ENCODE data around the gene ITPR1.

The ITPR1 gene

DNA sequence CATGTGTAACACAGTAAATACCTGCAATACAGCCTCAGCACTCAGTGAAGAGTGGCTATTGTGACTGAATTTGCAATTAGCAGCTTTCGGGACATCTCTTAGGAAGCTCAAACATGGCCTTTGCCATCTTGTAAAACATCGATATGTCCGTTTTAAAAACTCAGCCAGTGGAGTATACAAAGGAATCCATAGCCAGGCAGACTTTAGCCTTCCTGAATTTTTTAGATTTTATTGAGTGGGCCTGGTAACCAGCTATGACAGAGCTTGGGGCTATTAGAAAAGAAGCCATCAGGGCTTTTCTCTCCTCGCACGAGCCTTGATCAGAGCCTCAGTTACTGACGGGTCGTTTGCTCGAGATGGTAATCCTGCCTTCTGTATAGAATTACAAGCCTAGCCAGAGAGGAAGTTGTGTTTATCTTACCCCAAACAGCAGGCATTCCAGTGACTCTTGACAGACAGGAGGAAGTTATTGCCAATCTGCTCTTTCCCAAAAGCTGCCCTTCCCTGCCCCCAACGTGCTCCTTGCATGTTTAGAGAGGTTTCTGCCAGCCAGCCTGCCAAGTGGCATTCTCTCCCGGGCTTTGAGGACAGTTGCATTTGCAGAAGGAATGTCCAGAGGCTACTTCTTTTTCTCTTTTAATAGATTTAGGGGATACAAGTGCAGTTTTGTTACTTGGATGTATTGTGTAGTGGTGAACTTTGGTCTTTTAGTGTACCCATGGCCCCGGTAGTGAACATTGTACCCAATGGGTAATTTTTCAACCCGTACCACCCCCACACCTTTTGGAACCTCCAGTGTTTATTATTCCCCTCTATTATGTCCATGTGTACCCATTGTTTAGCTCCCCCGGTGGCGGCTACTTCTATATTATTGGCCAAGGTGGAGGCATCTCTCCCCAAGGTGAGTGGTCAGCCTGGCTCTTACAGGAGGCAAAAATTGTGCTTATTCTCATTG is 40.6 kb downstream of the ITPR1 start:
- DNase-seq (ENCODE audit: low read depth) = peak; percentile 2

DNA sequence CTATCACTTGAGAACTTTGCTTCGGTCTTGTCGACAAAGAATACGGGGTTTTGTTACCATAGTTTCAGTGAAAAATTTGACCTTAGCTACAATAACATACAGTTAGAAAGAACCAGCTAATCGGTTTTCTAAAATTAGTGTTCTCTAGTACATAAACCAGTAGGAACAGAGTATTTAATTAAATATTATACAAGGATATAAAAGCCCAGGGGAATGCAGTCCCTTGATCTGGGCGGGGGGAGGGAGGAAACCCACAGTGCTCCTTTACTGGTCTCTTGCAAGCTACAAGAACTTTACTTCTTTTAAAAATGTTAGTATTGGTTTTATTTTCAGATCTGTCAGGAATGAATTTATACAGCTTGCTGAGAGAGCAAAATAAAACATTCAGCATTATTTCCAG is 41.8 kb downstream of the ITPR1 start:
- no peak for DNase-seq (ENCODE audit: low read depth)

DNA sequence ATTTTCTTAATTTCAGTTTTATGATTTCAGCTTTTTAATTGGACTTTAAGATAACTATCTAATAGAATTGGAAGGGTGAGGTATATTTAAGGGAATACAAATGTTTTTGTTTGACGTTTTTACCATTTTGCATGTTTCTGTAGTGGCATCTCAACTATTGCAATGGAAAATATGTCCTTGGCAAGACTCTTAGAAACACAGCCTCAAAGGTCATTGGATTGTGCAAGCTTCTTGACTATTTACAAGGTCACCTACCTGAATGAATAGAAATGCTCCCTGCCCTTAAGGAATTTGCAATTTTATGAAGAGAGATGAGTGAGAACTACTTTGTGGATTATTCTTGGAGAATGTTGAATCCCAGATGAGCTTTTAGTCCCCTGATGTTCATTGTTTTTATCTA is 43.1 kb downstream of the ITPR1 start:
- no peak for DNase-seq (ENCODE audit: low read depth)

DNA sequence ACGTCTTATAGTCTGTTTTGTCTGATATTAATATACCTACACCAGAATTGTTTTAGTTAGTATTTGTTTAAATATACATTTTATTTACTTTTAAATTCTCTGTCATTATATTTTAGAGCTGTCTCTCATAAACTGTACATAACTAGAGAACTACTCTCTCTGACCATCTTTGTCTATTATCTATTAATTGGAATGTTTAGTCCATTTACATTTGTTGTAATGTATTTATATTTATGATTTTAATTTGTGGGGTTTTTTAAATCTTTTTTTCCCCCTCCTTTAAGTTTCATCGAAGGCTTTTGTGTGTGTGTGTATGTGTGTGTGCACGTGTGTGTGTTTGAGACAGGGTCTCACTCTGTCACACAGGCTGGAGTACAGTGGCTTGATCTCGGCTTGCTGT is 47.1 kb downstream of the ITPR1 start:
- no peak for DNase-seq (ENCODE audit: low read depth)

DNA sequence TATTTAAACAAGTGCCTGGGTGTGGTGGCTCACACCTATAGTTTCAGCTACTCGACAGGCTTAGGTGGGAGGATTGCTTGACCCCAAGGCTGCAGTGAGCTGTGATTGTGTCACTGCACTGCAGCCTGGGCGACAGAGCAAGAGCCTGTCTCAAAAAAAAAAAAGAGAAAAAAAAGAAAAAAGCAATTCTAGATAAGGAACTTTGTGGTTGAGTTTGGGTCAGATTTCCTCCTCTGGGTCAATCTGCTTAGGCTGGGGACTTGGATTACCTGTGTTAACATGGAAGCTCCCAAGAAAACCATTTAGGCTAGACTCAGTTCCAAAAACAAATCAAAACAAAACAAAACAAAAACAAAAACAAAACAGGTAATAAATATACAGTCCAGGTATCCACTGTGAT is 50.0 kb downstream of the ITPR1 start:
- no peak for DNase-seq (ENCODE audit: low read depth)

DNA sequence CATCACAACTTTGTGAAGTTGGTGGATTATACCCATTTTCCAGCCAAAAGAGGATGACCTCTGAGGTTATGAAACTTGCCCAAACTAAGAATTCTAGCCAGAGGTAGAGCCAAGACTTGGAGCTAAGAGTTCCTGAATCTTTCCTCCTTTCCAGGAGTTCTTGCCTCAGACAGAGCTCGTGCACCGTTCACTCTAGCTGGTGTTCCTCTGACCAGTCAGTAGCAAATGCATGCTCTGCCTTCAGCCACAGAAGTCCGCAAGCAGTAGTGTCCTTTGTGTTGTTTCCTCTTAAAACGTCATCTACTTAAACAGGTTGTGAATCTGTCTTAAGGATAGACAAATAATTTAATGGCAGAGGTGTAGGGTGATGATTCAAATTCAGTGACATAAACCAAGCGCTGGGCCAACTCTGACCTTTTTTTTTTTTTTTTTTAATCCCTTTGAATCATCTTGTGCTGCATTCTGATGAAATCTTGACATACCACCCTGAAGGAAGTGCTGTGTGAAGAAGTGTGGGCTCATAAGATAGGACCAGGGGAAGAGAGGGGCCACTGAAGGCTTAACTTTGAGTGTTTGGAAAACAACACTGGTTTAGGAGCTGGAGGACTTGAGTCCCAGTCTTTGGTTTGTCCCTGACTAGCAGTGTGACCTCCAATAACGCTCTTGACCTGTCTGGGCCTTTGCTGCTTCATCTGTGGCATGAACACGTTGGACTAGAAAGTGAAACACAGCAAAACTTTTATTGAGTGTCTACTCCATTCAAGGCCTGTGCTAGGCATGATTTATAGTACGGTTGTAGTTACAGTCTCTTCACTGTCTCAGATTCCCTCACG is 53.4 kb downstream of the ITPR1 start:
- no peak for DNase-seq (ENCODE audit: low read depth)

DNA sequence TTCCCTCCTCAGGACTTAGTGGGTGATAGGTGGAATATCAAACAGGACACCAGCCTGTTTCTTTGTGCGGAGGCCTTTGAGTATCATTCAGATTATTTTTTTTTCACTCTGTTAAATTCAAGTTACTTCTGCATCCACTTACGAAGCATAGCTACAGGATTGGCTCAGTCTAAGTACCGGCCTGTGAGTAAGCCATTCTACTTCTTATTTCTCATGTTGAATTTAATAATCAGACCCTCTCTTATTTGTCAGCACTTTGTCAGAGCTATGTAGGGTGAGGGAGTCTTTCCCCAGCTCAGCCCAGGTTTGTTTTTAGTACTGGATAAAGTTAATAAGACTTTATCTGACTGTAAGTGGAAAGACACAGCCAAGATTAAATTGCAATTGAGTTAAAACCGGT is 54.7 kb downstream of the ITPR1 start:
- no peak for DNase-seq (ENCODE audit: low read depth)

DNA sequence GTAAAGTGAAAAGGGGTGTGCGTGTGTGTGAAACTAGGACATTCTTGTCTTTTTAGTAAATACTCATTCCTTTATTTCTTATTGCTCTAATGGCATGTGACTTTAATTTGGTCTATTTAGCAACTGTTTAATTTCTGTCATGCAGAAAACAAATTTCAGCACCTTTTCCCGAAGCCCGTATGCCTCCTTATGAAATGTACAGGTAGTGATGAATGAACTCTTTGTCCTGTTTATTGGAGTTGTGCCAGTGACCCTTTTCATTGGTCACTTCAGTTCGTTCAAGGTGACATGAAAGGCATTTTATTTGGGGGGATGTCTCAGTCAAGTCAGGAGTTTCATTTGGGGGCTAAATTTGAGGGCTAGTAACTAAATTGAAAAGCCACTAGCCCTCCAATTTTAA is 55.2 kb downstream of the ITPR1 start:
- no peak for DNase-seq (ENCODE audit: low read depth)

DNA sequence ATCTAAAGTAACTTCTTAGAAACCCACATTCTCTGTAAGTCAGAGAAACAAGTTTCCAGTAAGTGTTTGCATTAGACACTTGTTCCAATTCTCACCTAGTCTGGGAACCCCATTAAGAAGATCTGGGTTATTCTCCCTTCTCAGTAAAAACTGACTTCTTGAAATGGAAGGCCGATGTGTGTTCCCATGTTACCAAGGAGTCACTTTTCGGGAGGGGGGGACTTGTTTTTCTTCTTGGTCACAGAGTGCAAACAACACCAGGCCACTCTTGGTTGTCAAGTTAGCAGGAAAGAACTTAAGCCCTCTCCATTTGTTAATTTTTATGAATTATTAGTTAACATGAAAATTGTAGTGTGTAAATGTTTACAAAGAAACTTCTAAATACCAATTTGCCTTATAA is 55.6 kb downstream of the ITPR1 start:
- no peak for DNase-seq (ENCODE audit: low read depth)

DNA sequence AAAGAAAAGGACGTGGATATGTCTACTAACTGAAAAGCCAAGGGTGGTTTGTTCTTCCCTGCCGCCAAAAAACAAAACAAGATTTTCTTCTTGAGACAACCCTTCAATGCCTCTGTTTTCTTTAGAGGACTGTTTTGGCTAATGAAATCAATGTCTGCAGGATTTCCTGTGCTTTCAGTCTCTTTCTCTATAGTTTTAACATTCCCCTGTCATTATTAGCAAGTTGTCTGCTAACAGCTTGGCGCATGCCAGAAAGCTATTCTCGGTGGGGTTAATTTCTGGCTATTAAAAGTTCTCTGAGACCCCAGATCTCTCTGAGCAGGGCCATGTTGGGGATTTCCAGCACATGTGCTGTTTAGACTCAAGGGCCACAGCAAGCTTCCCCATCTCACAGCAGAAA is 56.7 kb downstream of the ITPR1 start:
- DNase-seq (ENCODE audit: low read depth) = no peak

DNA sequence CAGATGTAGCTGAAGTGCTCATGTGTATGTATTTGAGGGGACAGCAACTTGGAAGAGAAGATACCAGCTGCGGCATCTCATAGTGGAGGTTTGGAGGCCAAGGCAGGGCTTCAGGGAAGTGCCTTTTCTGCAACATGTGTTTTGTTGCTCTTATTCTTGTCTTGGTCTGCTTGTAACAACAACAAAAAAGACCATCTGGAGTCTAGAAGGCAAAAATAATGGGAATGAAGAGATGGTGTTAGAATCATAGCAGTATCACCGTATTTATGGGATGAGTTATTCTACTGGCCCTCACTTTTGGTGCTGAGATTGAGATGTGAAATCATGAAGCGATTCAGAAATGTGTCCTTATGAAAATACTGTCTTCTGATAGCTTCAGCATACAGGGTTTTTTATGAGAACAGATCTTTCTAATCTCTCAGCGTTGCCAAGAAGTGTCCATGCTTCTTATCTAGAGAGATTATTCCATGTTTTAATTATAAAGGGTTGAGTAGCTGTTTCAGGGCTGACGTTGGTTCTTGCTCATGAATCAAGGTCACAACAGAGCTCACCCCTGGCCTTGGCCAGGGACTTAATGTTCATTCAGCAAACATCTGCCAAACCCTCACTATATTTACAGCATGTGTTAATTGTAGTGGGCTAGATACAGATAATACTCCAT is 58.0 kb downstream of the ITPR1 start:
- DNase-seq (ENCODE audit: low read depth) = no peak

DNA sequence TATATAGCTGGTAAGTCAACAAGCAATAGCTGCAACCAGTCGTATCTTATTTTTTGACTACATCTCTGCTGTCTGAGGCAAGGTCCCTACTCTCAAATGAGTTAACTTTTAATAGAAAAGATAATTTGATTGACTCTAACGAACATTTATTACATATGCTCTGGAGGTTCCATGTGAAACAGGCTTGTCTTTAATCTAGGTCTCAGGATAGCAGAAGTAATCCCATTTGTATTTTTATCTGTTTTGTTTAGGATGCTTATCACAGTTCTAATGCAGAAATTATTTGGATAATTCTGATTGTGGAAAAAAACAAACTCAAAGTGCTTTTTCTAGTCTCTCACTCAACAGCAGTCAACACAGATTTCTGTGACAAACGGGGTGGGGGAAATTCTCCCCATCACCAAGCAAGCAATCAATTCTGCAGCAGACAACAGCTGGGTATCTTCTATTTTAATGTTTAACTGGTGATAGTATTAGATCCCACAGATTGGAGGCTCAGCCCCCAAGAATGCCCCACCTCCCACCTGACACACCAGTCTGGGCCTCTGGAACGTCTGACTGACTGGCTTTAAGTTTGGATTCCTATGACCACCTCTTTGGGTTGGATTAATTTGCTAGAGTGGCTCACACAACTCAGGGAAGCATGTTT is 58.8 kb downstream of the ITPR1 start:
- DNase-seq (ENCODE audit: low read depth) = no peak

DNA sequence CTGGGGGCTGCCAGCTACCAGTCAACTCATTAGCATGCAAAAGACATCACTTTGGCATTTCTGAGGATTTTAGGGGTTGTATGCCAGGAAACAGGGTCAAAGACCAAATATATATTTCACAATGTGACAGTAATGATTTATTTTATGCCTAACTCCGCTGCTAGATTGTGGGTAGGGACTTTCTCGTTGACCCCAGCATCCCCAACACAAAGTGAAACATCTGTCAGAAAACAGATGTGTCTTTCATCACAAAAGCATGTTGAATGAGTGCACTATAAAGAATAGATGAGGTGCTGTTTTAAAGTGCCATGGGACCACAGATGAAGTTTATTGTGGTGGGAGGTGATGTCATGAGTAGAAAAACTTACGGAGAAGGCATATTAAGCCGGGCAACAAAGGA is 59.7 kb downstream of the ITPR1 start:
- DNase-seq (ENCODE audit: low read depth) = no peak

DNA sequence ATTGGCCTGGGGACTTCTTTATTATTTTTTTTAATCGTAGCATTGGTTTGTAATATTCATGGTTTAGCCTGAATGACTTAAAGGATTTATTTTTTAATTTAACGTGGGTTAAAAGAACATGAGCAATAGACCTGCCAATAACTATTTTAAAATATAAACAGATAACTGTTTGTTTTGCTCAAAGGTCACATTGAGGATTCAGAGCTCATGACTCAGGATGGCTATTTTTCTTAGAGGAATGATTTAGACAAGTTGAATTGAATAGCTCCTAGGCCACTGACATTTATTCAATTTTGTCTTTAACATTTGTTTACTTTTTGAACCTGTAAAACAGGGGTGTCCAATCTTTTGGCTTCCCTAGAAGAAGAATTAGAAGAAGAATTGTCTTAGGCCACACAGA is 68.5 kb downstream of the ITPR1 start:
- DNase-seq (ENCODE audit: low read depth) = no peak

DNA sequence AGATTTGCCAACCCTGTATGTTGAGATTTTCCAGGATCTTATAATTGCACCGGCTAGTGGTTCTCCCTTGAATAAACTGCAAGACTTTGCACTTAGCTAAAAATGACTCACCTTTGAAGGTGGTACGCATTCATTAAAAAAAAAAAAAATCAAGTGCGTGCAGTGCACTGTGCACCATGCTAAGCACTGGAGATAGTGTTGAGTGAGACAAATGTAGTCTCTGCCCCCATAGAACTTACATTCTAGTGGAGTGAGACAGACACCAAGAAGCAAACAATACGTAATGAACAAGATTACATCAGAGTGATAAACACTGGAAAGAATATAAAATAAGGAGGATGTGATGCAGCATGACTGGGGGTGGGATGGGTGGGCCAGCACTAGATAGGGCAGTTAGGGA is 69.4 kb downstream of the ITPR1 start:
- no peak for DNase-seq (ENCODE audit: low read depth)

DNA sequence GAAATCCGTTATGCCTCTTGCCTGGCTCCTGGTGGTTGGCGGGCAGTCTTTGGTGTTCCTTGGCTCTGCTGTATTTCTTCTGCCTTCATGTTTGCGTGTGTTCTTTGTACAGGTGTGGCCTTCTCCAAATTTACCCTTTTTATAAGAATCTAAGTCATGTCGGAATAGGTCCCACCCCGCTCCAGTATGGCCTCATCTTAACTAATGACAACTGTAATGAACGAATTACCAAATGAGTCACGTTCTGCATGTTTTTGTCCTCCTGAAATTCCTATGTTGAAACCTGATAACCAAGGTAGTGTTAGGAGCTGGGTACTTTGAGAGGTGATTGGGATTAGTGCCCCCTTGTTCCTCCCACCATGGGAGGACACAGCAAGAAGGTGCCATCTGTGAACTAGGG is 71.1 kb downstream of the ITPR1 start:
- DNase-seq (ENCODE audit: low read depth) = no peak

DNA sequence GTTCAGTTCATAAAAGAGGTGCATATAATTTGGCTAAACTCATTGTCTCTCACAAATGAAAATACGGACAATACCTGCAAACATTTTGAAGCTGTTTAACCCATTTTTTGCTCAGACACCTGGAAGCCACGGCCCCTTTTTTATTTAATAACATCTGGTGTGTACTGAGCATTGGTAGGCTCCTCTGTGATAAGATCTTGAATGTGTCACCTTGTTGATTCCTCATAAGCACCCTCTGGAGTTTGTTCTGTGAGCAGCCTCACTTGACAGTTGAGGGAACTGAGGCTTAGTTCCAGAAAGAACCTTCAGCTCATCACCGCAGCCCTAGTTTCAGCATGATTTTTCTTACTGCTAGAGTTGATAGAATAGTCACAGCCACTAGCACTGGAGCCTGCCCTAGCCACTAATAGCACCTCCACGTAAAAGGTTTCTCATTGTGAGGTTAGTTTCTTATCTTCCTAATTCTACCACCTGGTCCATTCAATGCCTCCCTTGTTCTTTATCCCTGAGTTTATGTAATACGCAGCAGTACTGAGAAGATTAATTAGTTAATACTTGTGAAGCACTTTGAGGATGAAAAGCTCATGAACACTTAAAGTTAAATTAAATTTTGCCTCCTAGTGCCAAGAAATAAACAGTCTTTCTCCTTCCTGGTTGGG is 71.9 kb downstream of the ITPR1 start:
- no peak for DNase-seq (ENCODE audit: low read depth)

DNA sequence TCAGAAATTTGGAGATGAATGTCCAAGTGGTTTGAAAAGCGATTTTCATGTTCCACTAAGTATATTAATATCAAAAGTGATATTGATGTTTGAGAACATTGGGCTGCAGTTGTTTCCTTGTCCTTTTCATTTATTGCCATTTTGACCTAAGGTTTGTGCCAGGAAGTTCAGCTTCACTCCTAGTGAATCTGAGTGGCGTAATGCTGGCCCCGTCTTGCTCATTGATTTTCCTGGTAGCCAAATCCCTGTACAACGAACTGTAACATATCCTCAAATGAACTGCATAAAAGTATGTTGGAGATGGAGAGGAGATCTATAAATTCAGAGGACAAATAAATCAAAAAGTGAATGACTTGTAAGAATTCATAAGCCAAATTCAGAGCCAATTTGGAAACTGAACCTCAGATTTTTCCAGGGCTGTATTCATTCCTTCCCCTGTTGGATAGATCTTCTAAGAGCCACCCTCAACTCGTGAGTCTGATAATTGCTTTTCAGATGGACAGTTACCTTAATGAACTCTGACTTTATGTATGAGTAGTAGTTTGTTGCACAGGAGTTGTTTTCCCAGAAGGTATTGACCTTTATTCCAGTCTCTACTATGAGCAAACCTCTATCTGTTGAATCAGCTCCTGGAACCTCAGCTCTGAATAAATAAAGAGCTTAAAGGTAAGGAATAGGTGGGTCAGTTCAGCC is 72.8 kb downstream of the ITPR1 start:
- no peak for DNase-seq (ENCODE audit: low read depth)

DNA sequence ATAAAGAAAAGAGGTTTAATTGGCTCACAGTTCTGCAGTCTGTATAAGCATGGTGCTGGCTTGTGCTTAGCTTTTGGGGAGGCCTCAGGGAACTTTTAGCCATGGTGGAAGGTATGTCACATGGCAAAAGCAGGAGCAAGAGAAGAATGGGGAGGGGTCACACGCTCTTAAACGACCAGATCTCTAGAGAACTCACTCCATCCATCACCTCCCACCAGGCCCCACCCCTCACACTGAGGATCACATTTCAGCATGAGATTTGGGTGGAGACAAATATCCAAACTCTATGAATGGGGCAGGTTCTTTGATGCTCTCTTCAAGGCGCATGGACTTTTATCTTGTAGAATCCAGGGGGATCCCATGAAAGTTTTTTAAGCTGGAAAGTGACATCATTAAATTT is 75.7 kb downstream of the ITPR1 start:
- no peak for DNase-seq (ENCODE audit: low read depth)

DNA sequence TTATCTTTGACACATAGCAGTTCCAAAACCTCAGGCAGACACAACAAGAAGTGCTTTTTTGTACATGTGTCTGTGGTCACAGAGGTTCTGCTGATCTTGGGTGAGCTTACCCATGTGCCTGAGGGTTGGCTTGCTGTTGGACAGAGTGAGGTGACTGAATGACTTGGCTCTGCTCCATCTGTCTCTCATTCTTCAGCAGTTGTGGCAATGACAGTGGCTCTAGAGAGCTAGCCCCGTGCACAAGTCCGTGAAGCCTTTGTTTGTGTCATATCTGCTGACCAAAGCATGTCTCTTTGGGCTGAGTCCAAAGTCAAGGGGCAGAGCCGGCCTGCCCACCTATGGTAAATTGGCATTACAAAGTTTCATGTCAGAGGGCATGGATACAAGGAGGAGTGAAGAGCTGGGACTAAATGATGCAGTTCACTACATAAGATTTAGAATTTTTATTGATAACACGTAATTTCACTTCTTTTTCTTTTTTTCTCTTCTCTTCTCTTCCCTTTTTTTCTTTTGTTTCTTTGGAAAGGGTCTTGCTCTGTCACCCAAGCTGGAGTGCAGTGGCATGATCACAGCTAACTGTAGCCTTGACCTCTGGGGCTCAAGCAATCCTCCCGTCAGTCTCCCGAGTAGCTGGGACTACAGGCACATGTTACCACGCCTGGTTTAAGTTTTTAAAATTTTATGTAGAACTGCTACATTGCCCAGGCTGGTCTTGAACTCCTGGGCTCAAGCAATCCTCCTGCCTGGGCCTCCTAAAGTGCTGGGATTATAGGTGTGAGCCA is 77.9 kb downstream of the ITPR1 start:
- DNase-seq (ENCODE audit: low read depth) = no peak

Measured in HS-27A (cell line).